Measurements from ENCODE around the gene TBCB. TPM values are rescaled to one million over a fixed set of nuclear protein-coding genes. Genes with fewer than 3 reads are reported as not detected.

Gene TBCB
- polyA plus RNA-seq, 1 of the 3 experiments (the other 2 are of a cell fraction), result 712 TPM

DNA sequence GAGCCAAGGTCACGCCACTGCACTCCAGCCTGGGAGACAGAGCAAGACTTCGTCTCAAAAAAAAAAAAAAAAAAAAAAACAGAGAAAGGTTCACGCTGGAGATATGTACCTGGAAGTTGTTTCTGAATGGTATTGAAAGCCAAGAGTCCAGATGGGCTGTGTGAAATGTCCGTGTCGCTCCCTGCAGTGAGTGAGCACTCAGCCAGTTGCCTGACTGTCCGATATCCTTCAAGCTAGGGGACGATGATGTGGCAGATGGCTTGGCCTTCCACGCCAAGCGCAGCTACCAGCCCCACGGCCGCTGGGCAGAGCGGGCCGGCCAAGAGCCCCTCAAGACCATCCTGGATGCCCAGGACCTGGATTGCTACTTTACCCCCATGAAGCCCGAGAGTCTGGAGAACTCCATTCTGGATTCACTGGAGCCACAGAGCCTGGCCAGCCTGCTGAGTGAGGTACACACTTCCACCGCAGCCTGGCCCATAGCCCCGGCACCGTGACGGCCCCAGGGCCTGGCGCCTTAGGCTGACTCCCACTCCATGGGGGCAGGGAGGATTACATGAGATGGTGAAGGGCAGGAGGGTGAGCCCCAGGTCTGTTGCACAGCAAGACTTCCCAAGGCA, 16.0 kb upstream of the TBCB start:
- CTCF ChIA-PET, result no interaction called here
- Histone ChIP-seq H2AFZ (ENCODE audit: low read depth) (no peak overlapping the region), H3K79me2 (ENCODE audit: insufficient read depth) (no peaks in the 10 kb centered on the region), H3K4me2 (no peak overlapping the region), H4K20me1 (ENCODE audit: insufficient read depth) (no peaks in the 10 kb centered on the region), H3K9me3 (no peaks in the 10 kb centered on the region), H3K4me1 (ENCODE audit: control insufficient read depth in 1 of 2, insufficient read depth in 2 of 2, low read depth in 1 of 2, low read length in 1 of 2) (no peaks in the 10 kb centered on the region), H3K9ac (no peak overlapping the region), H3F3A (replicated peaks; ENCODE audit: insufficient read depth) (no peaks in the 10 kb centered on the region), H3K4me3 (ENCODE audit: low read depth in 2 of 2, low read length in 1 of 2) (no peak overlapping the region), H3K9me2 (no peaks in the 10 kb centered on the region), H3K27me3 (ENCODE audit: insufficient read depth) (no peaks in the 10 kb centered on the region), H3K36me3 (replicated peaks in 1 of 2; ENCODE audit: control insufficient read depth in 1 of 2, insufficient read depth in 2 of 2, low read length in 1 of 2) (peaks cover 0 to 3% of the 10 kb centered on the region in 2 experiments), H3K27ac (ENCODE audit: low read depth in 2 of 2, low read length in 1 of 2) (no peak overlapping the region)
- 78% methylated on average over 10 of the region's 19 CpGs for WGBS (ENCODE audit: low lambda C conversion rate)
- no peak for DNase-seq
- TF ChIP-seq RCOR1 (IDR thresholded peaks at IDR 0.05; ENCODE audit: low read length) (no peak), GABPA (IDR thresholded peaks at IDR 0.05; ENCODE audit: low read depth) (no peak), RAD21 (IDR thresholded peaks at IDR 0.05; ENCODE audit: low read length) (no peak), ELF1 (IDR thresholded peaks at IDR 0.05) (no peak), CHD2 (IDR thresholded peaks at IDR 0.05; ENCODE audit: low read length, partially characterized antibody) (no peak), MXI1 (IDR thresholded peaks at IDR 0.05; ENCODE audit: low read depth, low read length) (no peak), POLR2AphosphoS5 (IDR thresholded peaks at IDR 0.05; ENCODE audit: low read depth, low read length) (no peak), TEAD4 (IDR thresholded peaks at IDR 0.05; ENCODE audit: borderline replicate concordance, insufficient read depth) (no peak)
- TF ChIP-seq, protein P1, sequence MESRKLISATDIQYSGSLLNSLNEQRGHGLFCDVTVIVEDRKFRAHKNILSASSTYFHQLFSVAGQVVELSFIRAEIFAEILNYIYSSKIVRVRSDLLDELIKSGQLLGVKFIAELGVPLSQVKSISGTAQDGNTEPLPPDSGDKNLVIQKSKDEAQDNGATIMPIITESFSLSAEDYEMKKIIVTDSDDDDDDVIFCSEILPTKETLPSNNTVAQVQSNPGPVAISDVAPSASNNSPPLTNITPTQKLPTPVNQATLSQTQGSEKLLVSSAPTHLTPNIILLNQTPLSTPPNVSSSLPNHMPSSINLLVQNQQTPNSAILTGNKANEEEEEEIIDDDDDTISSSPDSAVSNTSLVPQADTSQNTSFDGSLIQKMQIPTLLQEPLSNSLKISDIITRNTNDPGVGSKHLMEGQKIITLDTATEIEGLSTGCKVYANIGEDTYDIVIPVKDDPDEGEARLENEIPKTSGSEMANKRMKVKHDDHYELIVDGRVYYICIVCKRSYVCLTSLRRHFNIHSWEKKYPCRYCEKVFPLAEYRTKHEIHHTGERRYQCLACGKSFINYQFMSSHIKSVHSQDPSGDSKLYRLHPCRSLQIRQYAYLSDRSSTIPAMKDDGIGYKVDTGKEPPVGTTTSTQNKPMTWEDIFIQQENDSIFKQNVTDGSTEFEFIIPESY (IDR thresholded peaks at IDR 0.05; ENCODE audit: borderline replicate concordance, low read depth), result no peak
- TF ChIP-seq, protein P2, sequence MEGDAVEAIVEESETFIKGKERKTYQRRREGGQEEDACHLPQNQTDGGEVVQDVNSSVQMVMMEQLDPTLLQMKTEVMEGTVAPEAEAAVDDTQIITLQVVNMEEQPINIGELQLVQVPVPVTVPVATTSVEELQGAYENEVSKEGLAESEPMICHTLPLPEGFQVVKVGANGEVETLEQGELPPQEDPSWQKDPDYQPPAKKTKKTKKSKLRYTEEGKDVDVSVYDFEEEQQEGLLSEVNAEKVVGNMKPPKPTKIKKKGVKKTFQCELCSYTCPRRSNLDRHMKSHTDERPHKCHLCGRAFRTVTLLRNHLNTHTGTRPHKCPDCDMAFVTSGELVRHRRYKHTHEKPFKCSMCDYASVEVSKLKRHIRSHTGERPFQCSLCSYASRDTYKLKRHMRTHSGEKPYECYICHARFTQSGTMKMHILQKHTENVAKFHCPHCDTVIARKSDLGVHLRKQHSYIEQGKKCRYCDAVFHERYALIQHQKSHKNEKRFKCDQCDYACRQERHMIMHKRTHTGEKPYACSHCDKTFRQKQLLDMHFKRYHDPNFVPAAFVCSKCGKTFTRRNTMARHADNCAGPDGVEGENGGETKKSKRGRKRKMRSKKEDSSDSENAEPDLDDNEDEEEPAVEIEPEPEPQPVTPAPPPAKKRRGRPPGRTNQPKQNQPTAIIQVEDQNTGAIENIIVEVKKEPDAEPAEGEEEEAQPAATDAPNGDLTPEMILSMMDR (IDR thresholded peaks at IDR 0.05), result no peak
- POLR2A ChIA-PET, result no interaction called here

DNA sequence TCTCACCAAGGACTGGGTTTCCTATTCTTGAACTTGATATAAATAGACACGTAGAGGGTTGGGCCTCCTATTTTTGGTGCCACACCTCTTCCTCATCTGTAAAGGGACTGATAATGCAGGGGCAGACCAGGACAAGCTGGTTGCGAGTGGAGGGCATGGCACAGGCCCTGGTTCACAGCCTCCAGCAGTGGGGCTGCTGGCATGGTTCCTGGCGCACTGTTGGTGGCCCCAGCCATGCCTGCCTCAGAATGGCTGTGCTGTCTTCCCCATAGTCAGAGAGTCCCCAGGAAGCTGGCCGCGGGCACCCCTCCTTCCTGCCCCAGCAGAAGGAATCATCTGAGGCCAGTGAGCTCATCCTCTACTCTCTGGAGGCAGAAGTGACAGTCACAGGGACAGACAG, 14.8 kb upstream of the TBCB start:
- no peaks in the 10 kb centered on the region for H3K9me3 ChIP-seq
- peaks cover 3 to 5% of the 10 kb centered on the region in 2 experiments for H3K36me3 ChIP-seq (replicated peaks in 1 of 2; ENCODE audit: control insufficient read depth in 1 of 2, insufficient read depth in 2 of 2, low read length in 1 of 2)
- H3K9ac ChIP-seq, result no peak overlapping the region
- H3F3A ChIP-seq (replicated peaks; ENCODE audit: insufficient read depth), result no peaks in the 10 kb centered on the region
- H3K4me2 ChIP-seq, result no peak overlapping the region
- H3K9me2 ChIP-seq, result no peaks in the 10 kb centered on the region
- H3K27ac ChIP-seq (ENCODE audit: low read depth in 2 of 2, low read length in 1 of 2), result no peak overlapping the region
- DNase-seq, result no peak
- no peaks in the 10 kb centered on the region for H4K20me1 ChIP-seq (ENCODE audit: insufficient read depth)
- WGBS (ENCODE audit: low lambda C conversion rate), result 92% methylated on average over 5 of the region's 5 CpGs
- no peaks in the 10 kb centered on the region for H3K4me1 ChIP-seq (ENCODE audit: control insufficient read depth in 1 of 2, insufficient read depth in 2 of 2, low read depth in 1 of 2, low read length in 1 of 2)
- H3K79me2 ChIP-seq (ENCODE audit: insufficient read depth), result no peaks in the 10 kb centered on the region
- CTCF ChIA-PET, result no interaction called here
- H3K27me3 ChIP-seq (ENCODE audit: insufficient read depth), result no peaks in the 10 kb centered on the region
- POLR2A ChIA-PET, result no interaction called here
- no peak overlapping the region for H3K4me3 ChIP-seq (ENCODE audit: low read depth in 2 of 2, low read length in 1 of 2)
- no peak overlapping the region for H2AFZ ChIP-seq (ENCODE audit: low read depth)
- TF ChIP-seq, protein P3, sequence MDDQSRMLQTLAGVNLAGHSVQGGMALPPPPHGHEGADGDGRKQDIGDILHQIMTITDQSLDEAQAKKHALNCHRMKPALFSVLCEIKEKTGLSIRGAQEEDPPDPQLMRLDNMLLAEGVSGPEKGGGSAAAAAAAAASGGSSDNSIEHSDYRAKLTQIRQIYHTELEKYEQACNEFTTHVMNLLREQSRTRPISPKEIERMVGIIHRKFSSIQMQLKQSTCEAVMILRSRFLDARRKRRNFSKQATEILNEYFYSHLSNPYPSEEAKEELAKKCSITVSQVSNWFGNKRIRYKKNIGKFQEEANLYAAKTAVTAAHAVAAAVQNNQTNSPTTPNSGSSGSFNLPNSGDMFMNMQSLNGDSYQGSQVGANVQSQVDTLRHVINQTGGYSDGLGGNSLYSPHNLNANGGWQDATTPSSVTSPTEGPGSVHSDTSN (IDR thresholded peaks at IDR 0.05), result no peak
- TF ChIP-seq, protein P4, sequence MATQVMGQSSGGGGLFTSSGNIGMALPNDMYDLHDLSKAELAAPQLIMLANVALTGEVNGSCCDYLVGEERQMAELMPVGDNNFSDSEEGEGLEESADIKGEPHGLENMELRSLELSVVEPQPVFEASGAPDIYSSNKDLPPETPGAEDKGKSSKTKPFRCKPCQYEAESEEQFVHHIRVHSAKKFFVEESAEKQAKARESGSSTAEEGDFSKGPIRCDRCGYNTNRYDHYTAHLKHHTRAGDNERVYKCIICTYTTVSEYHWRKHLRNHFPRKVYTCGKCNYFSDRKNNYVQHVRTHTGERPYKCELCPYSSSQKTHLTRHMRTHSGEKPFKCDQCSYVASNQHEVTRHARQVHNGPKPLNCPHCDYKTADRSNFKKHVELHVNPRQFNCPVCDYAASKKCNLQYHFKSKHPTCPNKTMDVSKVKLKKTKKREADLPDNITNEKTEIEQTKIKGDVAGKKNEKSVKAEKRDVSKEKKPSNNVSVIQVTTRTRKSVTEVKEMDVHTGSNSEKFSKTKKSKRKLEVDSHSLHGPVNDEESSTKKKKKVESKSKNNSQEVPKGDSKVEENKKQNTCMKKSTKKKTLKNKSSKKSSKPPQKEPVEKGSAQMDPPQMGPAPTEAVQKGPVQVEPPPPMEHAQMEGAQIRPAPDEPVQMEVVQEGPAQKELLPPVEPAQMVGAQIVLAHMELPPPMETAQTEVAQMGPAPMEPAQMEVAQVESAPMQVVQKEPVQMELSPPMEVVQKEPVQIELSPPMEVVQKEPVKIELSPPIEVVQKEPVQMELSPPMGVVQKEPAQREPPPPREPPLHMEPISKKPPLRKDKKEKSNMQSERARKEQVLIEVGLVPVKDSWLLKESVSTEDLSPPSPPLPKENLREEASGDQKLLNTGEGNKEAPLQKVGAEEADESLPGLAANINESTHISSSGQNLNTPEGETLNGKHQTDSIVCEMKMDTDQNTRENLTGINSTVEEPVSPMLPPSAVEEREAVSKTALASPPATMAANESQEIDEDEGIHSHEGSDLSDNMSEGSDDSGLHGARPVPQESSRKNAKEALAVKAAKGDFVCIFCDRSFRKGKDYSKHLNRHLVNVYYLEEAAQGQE (IDR thresholded peaks at IDR 0.05; ENCODE audit: low read depth, low read length), result no peak
- TF ChIP-seq SMC3 (IDR thresholded peaks at IDR 0.05; ENCODE audit: low read depth, low read length) (no peak), RCOR1 (IDR thresholded peaks at IDR 0.05; ENCODE audit: low read length) (no peak), FOSL2 (IDR thresholded peaks at IDR 0.05; ENCODE audit: borderline replicate concordance, low read depth) (no peak), GABPA (IDR thresholded peaks at IDR 0.05; ENCODE audit: low read depth) (no peak), POLR2AphosphoS5 (IDR thresholded peaks at IDR 0.05; ENCODE audit: low read depth, low read length) (no peak)
- TF ChIP-seq, protein P5, sequence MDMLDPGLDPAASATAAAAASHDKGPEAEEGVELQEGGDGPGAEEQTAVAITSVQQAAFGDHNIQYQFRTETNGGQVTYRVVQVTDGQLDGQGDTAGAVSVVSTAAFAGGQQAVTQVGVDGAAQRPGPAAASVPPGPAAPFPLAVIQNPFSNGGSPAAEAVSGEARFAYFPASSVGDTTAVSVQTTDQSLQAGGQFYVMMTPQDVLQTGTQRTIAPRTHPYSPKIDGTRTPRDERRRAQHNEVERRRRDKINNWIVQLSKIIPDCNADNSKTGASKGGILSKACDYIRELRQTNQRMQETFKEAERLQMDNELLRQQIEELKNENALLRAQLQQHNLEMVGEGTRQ (IDR thresholded peaks at IDR 0.05; ENCODE audit: borderline replicate concordance, low read depth, low read length), result no peak
